GM15510 (cell line): ENCODE data around the gene WEE2.
A peak's percentile ranks its signal among the peaks of the same experiment; 100 is the strongest.

ENCODE experiments used
- POLR2A ChIP-seq: IDR thresholded peaks from 3 replicates; pipeline ENCODE4 v1.6.1; 2011; ENCODE audit warnings: borderline replicate concordance; ENCODE audit not compliant: insufficient read length; ENCODE audit errors: extremely low read depth

Gene WEE2

DNA sequence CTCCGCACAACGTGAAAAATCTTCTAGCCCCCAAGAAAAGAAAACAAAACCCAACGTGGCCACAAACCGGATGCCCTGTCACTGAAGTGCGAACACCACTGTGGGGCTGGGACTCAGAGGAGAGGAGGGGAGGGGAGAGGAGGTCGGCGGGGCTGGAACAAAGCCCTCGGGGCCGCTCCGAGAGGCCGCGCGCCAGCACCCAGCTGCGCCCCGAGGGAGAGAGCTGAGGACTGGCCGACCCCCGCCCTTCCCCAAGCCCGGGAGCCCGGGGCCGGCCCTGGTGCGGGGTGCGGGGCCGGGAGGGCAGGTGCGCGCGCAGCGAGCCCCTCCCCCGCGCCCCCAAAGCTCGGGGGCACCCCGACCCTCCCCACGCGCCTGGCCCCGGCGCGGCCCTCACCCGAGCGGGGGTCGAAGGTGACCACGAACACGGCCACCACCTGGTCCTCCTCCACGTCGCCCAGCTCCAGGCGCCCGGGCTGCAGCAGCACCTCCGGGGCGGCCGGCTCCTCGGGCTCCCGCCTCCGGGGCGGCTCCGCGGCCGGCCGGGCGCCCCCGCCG, 6.6 kb upstream of the WEE2 start:
- peak; percentile 48 for TF ChIP-seq POLR2A

DNA sequence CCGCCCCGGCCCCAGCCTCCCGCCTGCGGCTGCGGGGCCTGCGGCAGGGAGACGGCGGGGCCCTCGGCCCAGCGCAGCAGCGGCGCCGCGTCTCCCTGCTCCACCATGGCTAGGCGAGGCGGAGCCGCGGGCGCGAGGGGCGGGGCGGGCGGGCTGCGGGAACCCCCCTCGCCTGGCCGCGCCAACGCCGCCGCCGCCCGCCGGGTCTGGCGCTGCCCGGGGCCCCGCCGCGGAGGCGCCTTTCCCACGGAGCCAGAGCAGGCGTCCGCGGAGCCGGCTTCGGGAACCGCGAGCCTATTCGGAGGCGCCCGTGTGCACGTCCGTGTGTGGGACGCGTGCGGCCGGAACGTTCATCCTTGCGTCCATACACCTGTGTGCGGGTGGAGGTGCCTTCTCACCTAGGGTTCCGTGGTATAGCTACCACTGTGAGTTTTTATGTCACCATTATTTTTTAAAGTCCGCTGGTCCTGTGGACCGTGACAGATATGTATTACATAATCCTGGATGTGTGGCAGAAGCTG, 6.0 kb upstream of the WEE2 start, which contains the start of gene DENND11:
Gene DENND11 (minus strand): TSS at position 120 of the 521 bp plus-strand sequence. CDS start 13 bp downstream, at position 107.
- peak; percentile 55 for TF ChIP-seq POLR2A

GRCh38 chr7:141702892-141703291, 5.3 kb upstream of the WEE2 start:
- TF ChIP-seq POLR2A: no peak

DNA sequence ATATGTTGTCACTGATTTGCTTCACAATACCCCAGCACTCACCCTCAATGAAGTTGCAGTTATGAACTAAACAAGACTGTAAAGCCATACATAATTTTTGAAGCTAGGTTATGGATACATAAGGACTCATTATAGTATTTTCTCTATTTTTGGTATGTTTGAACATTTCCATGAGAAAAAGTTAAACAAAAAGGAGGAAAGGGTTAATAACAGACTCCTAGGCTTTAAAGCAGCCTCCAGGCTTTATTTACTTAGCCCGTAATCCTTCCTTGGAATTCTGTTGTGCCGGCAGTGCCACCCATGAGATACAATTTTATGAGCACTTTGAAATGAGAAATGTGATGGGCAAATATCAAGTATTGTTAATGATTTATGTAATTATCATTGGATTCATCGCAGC, 4.0 kb upstream of the WEE2 start:
- no peak for TF ChIP-seq POLR2A

DNA sequence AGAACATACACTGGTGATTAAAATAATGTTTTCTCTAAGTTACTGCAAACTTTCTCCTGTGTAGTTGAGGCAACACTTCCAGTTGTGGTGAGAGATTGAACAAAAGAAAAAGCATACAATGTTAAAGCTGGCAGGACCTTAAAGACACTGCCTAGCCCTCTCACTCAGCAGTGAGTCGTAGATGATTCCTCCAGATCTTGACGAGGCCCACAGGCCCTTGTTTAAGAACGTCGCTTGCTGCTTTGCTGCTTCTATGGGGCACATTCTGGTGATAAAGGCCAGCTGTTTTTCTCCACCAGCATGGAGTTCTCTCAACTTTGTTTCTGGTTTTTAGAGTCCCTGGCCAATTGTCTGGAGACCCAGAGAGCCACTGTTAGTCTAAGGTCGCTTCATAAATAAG, 3.4 kb upstream of the WEE2 start:
- no peak for TF ChIP-seq POLR2A

- TF ChIP-seq POLR2A: no peak
These were observed 1.7 kb upstream of the WEE2 start for GRCh38 chr7:141706239-141707064.

- TF ChIP-seq POLR2A: no peak
These were observed 1.2 kb downstream of the WEE2 start for GRCh38 chr7:141709318-141709717.

- TF ChIP-seq POLR2A: no peak
These were observed 1.6 kb downstream of the WEE2 start for GRCh38 chr7:141709749-141710148.

- no peak for TF ChIP-seq POLR2A
These were observed 2.1 kb downstream of the WEE2 start for GRCh38 chr7:141710301-141710700.

DNA sequence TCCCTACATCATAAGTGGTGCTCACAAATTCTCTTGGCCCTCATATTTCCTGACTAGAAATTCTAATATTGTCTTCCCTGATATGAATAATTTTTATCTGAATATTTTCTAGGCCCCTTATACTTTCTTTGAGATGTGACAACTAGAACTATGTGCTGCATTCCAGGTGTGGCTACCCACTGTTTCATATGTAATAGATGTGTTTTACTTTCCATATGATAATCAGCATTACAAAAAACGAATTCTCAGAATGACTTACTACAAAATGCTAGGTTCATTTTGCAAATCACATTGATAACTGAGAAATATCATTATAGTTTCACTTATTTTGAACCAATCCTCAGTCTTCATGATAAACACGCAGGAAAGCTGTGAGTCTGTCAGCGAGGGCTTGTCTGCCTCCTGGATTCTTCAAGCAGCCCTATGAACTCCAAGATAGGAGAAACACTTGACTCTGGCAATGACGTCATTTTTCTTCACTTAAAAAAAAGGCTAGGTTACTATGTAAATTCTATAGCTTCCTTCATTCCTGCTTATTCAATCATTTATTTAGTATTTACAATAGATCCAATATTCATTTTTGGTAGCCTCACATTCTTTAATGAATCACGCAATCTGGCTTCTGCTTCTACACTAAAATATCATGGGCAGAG, 4.6 kb downstream of the WEE2 start:
- no peak for TF ChIP-seq POLR2A

DNA sequence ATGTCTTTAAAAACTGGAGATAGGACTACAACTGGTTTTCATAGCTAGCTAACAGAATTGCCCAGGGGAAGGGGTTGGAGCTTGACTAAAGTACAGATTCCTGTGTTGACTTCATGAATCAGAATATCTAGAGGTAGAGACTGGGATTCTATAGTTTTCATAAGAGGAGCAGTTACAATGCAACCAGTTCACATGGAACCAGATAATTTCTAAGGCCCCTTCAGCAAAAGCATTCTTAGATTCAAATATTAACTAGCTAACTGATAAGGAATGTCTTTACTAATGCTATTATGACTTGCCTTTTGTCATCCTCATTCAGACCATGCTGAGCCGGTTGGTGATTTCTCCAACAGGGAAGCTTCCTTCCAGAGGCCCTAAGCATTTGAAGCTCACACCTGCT, 5.7 kb downstream of the WEE2 start:
- no peak for TF ChIP-seq POLR2A

GRCh38 chr7:141714571-141714970, 6.4 kb downstream of the WEE2 start:
- no peak for TF ChIP-seq POLR2A

- TF ChIP-seq POLR2A: no peak
These were observed 6.9 kb downstream of the WEE2 start for GRCh38 chr7:141715018-141715417.

DNA sequence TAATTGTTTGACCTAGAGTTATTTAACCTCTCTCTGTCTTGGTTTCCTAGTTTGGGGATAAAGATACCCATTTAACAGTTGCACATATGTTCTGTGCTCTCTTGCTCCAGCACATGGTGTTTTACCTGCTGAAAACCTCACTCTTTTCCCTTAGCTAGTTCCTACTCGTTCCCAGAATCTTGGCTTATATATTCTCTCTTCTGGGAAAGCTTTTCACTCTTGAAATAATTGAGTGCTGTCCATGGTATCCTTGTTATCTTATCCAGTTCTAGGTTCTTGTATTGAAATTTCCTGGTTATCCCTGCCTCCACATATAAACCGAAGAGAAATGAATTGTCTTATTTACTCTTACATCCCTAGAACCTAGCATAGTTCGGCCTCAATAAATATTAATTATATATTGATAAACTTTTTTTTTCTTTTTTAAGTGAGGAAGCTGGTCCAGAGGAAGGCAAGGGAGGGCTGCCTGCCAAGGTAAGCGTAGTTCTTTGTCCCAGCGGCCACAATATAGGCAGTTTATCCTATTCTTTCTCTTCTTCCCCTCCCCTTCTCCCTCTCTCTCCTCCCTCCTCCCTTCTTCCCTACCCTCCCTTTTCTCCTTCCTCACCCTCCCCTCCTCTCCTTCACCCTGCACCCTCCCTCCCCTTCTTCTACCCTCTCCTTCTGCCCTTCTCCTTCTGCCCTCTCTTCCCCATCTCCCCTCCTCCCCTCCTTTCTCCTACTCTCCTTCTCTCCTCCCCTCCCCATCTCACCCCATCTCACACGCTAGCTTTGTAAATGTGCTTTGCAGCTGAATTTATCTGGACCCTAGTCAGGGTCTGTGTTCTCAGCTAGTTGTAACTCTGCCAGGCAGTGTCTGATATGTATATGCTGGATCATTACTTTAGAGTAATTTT, 7.9 kb downstream of the WEE2 start:
- TF ChIP-seq POLR2A: no peak

DNA sequence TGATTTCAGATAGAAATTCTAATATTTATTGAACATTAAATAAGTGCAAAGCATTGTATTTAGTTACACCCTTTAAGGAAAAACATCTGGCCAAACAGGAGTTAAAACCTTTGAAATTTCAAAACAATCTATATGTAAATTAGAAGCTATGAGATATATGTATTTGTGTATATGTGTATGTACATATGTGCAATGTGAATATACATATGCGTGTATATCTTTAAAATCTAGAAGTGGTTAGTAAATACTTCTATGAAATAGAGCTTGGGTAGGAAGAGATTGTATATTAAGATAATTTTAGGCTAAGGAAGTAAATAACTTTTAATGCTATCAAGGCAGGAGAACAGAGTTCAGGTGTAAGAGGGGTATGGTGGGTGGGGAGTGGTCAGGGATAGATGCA, 9.3 kb downstream of the WEE2 start:
- TF ChIP-seq POLR2A: no peak

DNA sequence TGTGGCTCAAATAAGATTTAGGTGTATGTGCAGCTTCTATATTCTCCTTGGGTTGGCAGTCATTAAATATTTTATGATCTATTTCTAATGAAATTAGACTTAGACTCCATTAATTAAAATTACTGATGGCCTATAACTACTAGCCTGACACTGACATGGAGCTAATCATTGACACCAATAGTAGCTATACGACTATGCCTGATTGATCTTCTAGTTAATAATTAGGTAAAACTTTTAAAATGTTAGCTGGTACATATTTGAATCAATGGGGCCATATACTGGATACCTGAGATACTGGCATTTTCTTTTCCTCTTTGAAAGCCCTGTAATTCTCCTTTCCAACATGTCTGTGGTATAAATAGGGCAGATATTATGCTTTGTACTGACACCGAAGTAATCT, 14.4 kb downstream of the WEE2 start:
- no peak for TF ChIP-seq POLR2A

GRCh38 chr7:141729020-141729419, 20.9 kb downstream of the WEE2 start:
- no peak for TF ChIP-seq POLR2A
